ENCODE results near the gene NUP205. TPM values are rescaled to one million over a fixed set of nuclear protein-coding genes. Genes with fewer than 3 reads are reported as not detected.

Gene NUP205
- polyA plus RNA-seq, 1 donor from 2014 or later: 32.3 TPM

GRCh38 chr7:135693558-135693957 is 135.8 kb downstream of the NUP205 start:
- H3K36me3 ChIP-seq (ENCODE audit: insufficient read depth, low read length): no peaks in the 10 kb centered on the region
- no peaks in the 10 kb centered on the region for H3K9me3 ChIP-seq (ENCODE audit: low read length)
- H4K20me1 ChIP-seq (ENCODE audit: insufficient read depth): no peaks in the 10 kb centered on the region
- H3K27ac ChIP-seq (ENCODE audit: low read length): no peak overlapping the region
- H2AFZ ChIP-seq (ENCODE audit: low read depth, low read length): no peak overlapping the region
- no peaks in the 10 kb centered on the region for H3K27me3 ChIP-seq (ENCODE audit: insufficient read depth, low read depth, low read length)
- no peak overlapping the region for H3K4me2 ChIP-seq (ENCODE audit: low read length)
- no peaks in the 10 kb centered on the region for H3K9me2 ChIP-seq (ENCODE audit: insufficient read depth, low read length)
- no peak overlapping the region for H3K4me3 ChIP-seq (ENCODE audit: low read length)
- H3F3A ChIP-seq (ENCODE audit: insufficient read depth, low read length, poor library complexity, severe bottlenecking): no peaks in the 10 kb centered on the region
- H3K79me2 ChIP-seq (replicated peaks; ENCODE audit: insufficient read depth, low read length): no peaks in the 10 kb centered on the region
- H3K9ac ChIP-seq (ENCODE audit: low read length): no peak overlapping the region
- TF ChIP-seq TAF1 (IDR thresholded peaks at IDR 0.05; ENCODE audit: low read depth) (no peak), EP300 (conservative IDR thresholded peaks at IDR 0.05; ENCODE audit: poor library complexity, severe bottlenecking) (no peak), CTCF (IDR thresholded peaks at IDR 0.05; ENCODE audit: poor library complexity, severe bottlenecking) (no peak), MXI1 (conservative IDR thresholded peaks at IDR 0.05; ENCODE audit: poor library complexity, severe bottlenecking) (no peak), EZH2 (IDR thresholded peaks at IDR 0.05; ENCODE audit: borderline replicate concordance, insufficient read depth, low read length, poor library complexity, severe bottlenecking) (no peak), SMC3 (conservative IDR thresholded peaks at IDR 0.05; ENCODE audit: poor library complexity) (no peak), RAD21 (conservative IDR thresholded peaks at IDR 0.05) (no peak), POLR2AphosphoS5 (IDR thresholded peaks at IDR 0.05) (no peak)
- TF ChIP-seq, protein P1, sequence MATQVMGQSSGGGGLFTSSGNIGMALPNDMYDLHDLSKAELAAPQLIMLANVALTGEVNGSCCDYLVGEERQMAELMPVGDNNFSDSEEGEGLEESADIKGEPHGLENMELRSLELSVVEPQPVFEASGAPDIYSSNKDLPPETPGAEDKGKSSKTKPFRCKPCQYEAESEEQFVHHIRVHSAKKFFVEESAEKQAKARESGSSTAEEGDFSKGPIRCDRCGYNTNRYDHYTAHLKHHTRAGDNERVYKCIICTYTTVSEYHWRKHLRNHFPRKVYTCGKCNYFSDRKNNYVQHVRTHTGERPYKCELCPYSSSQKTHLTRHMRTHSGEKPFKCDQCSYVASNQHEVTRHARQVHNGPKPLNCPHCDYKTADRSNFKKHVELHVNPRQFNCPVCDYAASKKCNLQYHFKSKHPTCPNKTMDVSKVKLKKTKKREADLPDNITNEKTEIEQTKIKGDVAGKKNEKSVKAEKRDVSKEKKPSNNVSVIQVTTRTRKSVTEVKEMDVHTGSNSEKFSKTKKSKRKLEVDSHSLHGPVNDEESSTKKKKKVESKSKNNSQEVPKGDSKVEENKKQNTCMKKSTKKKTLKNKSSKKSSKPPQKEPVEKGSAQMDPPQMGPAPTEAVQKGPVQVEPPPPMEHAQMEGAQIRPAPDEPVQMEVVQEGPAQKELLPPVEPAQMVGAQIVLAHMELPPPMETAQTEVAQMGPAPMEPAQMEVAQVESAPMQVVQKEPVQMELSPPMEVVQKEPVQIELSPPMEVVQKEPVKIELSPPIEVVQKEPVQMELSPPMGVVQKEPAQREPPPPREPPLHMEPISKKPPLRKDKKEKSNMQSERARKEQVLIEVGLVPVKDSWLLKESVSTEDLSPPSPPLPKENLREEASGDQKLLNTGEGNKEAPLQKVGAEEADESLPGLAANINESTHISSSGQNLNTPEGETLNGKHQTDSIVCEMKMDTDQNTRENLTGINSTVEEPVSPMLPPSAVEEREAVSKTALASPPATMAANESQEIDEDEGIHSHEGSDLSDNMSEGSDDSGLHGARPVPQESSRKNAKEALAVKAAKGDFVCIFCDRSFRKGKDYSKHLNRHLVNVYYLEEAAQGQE (IDR thresholded peaks at IDR 0.05; ENCODE audit: borderline replicate concordance): no peak

GRCh38 chr7:135697276-135698049 is 139.7 kb downstream of the NUP205 start:
- H3K27ac ChIP-seq (ENCODE audit: low read length): no peak overlapping the region
- no peaks in the 10 kb centered on the region for H3K36me3 ChIP-seq (ENCODE audit: insufficient read depth, low read length)
- H3K9ac ChIP-seq (ENCODE audit: low read length): no peak overlapping the region
- H4K20me1 ChIP-seq (ENCODE audit: insufficient read depth): no peaks in the 10 kb centered on the region
- no peaks in the 10 kb centered on the region for H3K79me2 ChIP-seq (replicated peaks; ENCODE audit: insufficient read depth, low read length)
- no peaks in the 10 kb centered on the region for H3K9me3 ChIP-seq (ENCODE audit: low read length)
- no peak overlapping the region for H3K4me2 ChIP-seq (ENCODE audit: low read length)
- no peak overlapping the region for H3K4me3 ChIP-seq (ENCODE audit: low read length)
- no peaks in the 10 kb centered on the region for H3K27me3 ChIP-seq (ENCODE audit: insufficient read depth, low read depth, low read length)
- no peak overlapping the region for H2AFZ ChIP-seq (ENCODE audit: low read depth, low read length)
- TF ChIP-seq CTCF (IDR thresholded peaks at IDR 0.05; ENCODE audit: poor library complexity, severe bottlenecking) (no peak), POLR2AphosphoS5 (IDR thresholded peaks at IDR 0.05) (no peak), EZH2 (IDR thresholded peaks at IDR 0.05; ENCODE audit: borderline replicate concordance, insufficient read depth, low read length, poor library complexity, severe bottlenecking) (no peak), TAF1 (IDR thresholded peaks at IDR 0.05; ENCODE audit: low read depth) (no peak), MXI1 (conservative IDR thresholded peaks at IDR 0.05; ENCODE audit: poor library complexity, severe bottlenecking) (no peak), EP300 (conservative IDR thresholded peaks at IDR 0.05; ENCODE audit: poor library complexity, severe bottlenecking) (no peak), RAD21 (conservative IDR thresholded peaks at IDR 0.05) (no peak), SMC3 (conservative IDR thresholded peaks at IDR 0.05; ENCODE audit: poor library complexity) (no peak)
- TF ChIP-seq, protein P1 (IDR thresholded peaks at IDR 0.05; ENCODE audit: borderline replicate concordance): no peak
- no peaks in the 10 kb centered on the region for H3F3A ChIP-seq (ENCODE audit: insufficient read depth, low read length, poor library complexity, severe bottlenecking)
- no peaks in the 10 kb centered on the region for H3K9me2 ChIP-seq (ENCODE audit: insufficient read depth, low read length)
